Adipose tissue (tissue), 3 donors: ENCODE data around the gene SHANK2. TPM values are rescaled to one million over a fixed set of nuclear protein-coding genes. Genes with fewer than 3 reads are reported as not detected.

Experiments used
- H3K27ac ChIP-seq: one replicate; pipeline ENCODE4 v1.5.1; 2013; ENCODE audit warnings: low read depth, low read length
- WGBS, 3 donors: extraction: QIAGEN DNeasy Blood & Tissue Kit; methylation state at CpG; one replicate each; pipeline ENCODE4 v1.1.7; 2013; 5-methylcytosine and 5-hydroxymethylcytosine counted together
- polyA plus RNA-seq, 3 donors: library from polyadenylated mRNA; stranded (reverse); fragments of 200-250 nt; gene quantifications; one replicate each; pipeline ENCODE4 v1.2.3, GENCODE V29; 2013
- donor health status: healthy with polysubstance abuse.
- donor health status: Bipolar disorder and iron deficiency.
- donor health status: healthy.

The SHANK2 gene
- 1 to 10 TPM in 2 of 3 donors, under 1 TPM in 1; 0.64 to 3.2 (median 1.9) TPM for polyA plus RNA-seq

DNA sequence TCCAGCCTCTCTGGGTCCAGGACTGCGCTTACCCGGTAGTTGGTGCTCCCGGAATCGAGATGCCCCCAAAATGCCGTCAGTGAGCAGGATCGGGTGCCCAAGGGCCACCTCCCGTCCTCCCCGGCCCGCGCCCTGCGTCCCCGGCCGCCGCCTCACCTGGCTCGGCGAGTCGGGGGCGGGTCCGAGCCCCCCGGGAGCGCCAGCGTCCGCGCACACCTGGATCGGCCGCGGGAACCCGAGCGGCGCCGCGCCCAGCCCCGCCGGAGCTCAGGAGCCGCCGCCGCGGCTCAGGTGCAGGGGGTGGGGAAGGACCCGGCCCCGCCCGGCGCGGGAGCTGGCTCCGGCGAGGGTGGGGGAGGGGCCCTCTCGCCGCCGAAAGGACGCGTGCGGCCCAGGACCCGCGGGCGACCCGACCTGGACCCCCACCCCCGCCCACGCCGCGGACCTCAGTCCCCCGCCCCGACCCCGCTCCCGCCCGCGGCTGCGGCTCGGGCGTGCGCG lies at the start of gene SHANK2:
SHANK2 (minus strand) TSS at position 309 of the 501 bp plus-strand sequence. CDS start 105,251 bp downstream, outside the sequence.
- WGBS, 3 donors, result 1% methylated on average over 57 to 70 of the region's 70 CpGs

DNA sequence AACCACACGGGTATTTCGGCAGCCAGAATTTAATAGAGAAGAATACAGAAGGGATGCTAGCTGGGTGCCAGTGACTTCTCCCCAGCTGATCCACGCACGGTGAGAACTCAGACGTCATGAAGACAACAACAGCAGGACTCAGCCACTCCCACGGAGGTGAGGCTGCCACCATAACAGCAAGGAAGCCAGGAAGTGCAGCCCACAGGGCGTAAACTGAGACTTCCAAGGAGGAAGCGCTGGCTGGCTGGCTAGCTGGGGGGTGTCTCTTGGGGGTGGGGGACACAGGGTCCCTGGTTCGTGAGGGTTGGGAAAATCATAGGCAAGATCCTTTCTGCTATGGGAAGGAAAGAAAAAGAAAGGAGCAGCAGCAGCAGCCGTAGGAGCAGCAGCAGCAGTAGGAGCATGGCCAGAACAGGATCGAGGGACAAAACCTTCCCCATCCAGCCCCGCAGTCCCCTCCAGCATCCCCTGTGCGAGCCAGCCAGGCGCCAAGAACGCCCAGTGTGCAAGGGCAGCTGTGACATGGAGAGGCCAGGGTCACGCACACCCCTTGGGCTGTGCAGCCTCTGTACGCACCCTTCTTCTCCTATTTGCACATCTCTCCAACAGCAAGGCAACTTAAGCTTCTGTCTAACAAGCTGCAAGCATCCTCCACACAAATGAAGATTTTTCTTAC lies 49.6 kb upstream of the SHANK2 start:
- no peak overlapping the region for H3K27ac ChIP-seq
- 39 to 72% (median 47%) methylated on average over 16 to 17 of the region's 17 CpGs for WGBS, 3 donors

More for the DNA sequence above, at the start of gene SHANK2:
- H3K27ac ChIP-seq, result no peak within 1 kb of the TSS

DNA sequence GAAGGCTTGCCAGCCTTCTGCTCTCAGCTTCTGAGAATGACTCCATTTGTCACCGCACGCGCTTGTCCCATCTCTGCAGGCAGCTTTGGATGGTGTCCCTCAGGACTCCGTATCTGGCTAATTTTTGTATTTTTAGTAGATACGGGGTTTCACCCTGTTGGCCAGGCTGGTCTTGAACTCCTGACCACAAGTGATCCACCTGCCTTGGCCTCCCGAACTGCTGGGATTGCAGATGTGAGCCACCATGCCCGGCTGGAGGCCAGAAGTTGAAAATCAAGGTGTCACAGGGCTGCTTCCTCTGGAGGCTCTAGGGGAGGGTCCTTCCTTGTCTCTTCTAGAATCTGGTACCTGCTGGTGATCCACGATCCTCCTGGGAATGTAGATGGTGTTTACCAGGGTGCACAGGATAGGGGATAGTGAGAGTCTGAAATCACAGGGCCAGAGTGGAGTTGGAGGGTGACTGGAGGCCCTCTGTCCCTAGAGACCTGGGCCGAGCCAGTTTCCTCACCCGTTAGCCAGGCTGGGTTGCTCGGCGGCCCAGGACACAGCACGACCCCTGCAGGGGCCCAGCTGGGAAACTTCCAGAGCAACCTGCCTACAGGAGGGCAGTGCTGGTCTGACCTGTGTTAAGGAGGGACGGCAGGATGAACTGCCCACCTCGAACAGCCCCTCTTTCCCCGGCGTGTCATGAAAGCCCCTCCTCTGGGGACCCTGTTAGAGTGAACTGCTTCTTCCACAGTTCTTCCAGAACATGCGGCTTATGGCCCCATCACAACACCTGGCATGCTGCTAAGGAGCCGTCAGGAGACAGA lies 48.9 kb upstream of the SHANK2 start:
- WGBS, 3 donors, result 74 to 88% (median 75%) methylated on average over 19 of the region's 19 CpGs
- H3K27ac ChIP-seq, result no peak overlapping the region

DNA sequence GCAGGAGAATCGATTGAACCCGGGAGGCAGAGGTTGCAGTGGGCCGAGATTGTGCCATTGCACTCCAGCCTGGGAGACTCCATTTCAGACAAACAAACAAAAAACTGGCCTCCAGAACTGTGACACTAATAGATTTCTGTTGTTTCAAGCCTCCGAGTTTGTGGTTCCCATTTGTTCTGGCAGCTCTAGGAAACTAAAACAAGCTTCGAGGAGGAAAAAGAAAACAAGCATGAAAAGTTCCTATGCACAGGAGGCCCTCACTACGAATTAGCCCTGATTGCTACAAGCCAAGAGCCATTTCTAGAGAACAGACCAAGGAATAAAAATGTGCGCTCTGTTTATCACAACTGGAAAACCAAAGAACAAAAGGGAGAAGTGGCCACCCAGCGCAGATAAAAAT lies 47.8 kb upstream of the SHANK2 start:
- H3K27ac ChIP-seq, result no peak overlapping the region
- WGBS, 3 donors, result 77 to 87% (median 81%) methylated on average over 8 of the region's 8 CpGs

DNA sequence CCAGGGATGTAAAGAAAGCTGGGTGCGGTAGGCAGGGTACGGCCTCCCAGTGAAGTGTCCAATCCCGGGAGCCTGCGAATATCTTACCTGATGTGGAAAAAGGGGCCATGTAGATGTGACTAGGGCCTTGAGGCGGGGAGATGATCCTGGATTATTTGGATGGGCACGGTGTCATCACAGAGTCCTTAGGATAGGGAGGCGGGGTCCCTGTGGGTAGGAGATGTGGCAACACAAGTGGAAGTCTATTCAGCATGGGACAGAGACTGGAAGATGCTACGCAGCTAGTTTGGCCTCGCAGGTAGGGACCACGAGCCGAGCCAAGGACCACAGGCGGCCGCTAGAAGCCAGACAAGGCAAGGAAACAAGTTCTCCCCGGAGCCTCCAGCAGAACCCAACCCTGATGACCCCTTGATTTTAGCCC lies 46.4 kb upstream of the SHANK2 start:
- no peak overlapping the region for H3K27ac ChIP-seq
- 91 to 93% (median 92%) methylated on average over 14 of the region's 14 CpGs for WGBS, 3 donors

DNA sequence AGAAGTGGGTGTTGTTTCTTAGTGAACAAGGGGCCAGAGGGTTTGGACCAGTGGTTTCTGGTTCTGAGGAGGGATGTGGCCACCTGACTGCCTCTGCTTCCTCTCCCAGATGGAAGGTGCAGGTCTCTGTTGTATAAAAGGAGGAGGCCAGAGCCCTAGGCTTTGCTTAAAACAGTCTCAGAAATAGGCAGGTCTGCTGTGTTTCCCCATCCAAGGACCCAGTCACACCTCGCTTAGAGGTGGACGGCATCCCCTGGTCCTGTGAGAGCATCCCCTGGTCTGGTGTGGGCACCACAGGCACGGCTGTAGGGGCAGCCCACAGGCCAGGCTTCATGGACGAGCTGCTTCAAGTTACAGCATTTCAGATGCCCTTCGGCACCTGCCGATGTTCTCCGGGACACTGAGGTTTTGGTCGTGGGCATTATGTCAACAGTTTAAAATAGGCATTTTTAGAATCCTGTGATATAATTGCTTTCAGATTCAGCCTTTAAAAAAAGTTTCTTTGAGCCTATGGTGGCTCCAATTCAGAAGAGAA lies 45.7 kb upstream of the SHANK2 start:
- WGBS, 3 donors, result 64 to 88% (median 87%) methylated on average over 8 of the region's 8 CpGs
- H3K27ac ChIP-seq, result no peak overlapping the region

DNA sequence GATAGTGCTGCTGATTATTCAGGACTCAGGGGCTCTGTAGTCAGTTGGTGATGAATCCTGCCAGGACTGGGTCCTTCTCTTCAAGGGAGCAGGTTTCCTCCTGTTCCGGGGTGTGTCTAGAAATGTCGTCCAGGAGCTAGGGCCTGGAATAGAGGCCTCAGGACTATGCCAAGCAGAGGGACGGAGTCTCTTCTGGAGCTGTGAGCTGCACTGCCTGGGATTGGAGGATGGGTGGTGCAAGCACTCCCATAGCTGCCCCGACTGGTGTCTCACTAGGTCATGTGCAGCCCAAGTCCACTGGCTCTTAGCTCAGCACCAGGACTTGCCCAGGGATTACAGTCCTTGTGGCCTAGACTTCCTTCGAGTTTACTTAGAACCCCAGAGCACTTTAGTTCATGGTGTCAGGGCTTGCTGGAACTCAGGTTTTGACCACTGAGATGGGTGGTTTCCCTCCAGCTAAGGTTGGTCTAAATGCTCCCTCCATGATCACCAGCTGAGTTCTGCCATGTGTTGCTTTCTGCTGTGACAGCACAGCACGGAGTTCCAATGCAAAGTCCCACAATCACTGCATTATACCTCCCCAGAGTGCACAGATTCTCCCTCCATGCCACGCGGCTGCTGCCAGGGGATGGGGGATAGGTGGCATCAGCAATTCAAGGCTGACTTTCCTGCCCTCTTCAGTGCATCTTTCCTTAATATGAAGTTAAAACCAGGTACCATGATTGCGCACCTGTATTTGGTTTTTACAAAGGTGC lies 42.6 kb upstream of the SHANK2 start:
- whole genome bisulfite sequencing, 3 donors, result 86 to 94% (median 91%) methylated on average over 9 of the region's 9 CpGs
- H3K27ac ChIP-seq, result no peak overlapping the region

DNA sequence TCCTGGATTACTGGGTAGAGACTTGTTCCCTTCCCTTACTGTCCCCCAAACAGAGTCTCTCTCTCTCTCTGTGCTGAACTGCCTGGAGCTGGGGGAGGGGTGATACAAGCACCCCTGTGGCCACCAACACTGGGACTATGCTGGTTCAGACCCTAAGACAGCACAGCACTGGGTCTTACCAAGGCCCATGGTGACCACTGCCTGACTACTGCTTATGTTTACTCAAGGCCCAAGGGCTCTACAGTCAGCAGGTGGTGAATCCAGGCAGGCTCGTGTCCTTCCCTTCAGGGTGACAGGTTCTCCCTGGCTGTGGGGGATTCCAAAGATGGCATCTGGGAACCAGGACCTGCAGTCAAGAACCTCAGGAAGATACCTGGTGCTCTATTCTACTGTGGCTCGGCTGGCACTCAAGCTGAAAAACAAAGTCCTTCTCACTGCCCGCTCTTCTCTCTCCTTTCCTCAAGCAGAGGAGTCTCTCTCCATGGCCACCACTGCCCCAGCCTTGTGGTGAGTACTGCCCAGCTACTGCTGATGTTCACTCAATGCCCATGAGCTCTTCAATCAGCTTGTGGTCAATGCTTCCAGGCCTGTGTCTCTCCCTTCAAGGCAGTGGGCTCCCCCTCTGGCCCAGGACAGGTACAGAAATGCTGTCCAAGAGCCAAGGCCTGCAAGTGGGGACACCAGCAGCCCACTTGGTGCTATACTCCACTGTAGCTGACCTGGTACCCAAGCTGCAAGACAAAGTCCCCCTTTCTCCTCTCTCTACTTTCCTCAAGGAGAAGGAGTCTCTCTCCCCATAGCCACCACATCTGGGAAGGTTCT lies 41.8 kb upstream of the SHANK2 start:
- WGBS, 3 donors, result 78 to 83% (median 80%) methylated on average over 3 of the region's 3 CpGs

DNA sequence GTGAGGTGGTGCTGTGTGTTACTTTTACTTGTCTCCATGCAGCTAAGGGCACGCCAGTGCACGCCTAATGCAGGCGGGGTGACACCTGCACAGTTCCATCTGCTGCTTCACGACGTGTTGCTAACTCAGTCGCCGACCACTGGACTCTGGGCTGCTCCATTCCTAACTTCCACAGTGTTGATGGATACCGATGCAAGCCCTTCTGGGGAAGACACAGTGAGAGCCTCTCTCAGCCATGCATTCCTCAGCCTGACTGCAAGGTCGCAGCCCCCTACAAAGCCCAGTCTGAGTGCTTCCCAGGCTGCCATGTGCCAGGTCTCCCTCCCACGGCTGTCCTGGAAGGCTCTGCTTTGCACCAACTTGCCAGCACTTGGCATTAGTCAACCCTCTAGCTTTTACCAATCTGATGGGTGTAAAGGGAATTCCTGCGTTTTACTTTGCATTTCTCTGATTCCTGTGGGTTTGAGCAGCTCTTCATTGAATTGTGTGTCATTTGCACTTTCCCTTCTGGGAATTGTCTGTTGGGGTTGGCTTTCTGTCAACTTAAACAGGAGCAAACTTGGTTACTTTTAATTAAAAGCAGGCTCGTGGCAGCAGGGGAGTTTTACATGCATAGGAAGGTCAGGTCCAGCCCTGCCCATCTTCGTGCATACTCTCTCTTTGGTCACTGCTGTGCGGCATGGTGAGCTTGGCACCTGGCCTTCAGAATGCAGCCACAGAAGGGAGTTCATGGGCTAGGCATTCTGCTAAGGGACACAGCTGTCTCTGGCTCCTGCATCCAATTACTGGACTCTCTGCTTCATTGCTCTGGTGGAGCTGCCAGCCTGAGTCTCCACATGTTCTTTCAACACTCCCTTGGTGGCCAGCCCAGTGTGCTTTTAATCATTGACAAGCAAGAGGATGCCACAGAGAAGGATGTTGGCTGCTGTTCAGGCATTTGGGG lies 34.6 kb upstream of the SHANK2 start:
- WGBS, 3 donors, result 55 to 59% (median 57%) methylated on average over 14 of the region's 14 CpGs
- H3K27ac ChIP-seq, result no peak overlapping the region

More for the DNA sequence above, 41.8 kb upstream of the SHANK2 start:
- H3K27ac ChIP-seq, result no peak overlapping the region

DNA sequence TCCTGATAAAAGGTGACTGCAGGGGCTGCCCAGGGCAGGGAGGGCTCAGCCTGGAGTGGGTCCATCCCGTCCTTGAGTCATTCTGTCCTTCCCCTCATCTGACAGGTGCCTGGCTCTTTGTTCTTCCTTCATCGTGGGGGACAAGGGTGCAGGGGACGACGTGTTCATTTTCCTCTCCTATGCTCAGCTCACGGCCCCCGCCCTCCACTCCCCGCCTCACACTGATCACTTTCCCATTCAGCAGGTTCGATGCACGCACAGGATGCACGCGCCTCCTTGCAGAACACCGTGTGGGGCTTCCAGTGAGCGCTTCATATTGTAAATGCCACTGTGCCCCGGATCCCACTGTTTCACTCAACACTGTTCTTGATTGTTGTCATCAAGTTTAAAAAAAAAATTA lies 32.7 kb upstream of the SHANK2 start:
- 83 to 89% (median 83%) methylated on average over 14 of the region's 14 CpGs for WGBS, 3 donors
- H3K27ac ChIP-seq, result no peak overlapping the region

DNA sequence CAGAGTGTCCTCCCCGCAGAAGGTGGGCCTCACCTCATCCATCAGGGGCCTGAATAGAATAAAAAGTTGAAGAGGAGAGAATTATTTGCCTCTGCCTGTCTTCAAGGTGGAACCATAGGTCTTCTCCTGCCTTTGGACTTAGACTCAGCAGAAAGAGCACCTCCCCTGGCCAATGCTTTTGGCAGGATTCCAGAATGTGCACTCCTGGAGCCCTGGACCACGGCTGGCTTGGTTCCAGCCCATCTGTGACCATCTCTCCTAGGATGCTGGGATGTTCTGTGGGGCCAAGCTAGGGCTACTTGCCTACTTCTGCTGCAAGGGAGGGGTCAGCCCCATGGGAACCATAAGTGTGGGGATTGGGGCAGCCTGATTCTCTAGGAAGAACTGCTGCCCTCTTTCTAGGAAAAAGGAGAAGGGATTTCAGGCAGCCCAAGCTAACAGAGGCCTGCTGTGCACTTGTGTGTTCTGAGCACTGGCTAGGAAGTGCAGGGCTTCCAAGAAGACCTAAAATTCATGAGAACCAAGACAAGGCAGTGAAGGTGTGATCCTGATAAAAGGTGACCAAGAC lies 32.2 kb upstream of the SHANK2 start:
- H3K27ac ChIP-seq, result no peak overlapping the region
- WGBS, 3 donors, result 38 to 72% (median 67%) methylated on average over 2 of the region's 2 CpGs

DNA sequence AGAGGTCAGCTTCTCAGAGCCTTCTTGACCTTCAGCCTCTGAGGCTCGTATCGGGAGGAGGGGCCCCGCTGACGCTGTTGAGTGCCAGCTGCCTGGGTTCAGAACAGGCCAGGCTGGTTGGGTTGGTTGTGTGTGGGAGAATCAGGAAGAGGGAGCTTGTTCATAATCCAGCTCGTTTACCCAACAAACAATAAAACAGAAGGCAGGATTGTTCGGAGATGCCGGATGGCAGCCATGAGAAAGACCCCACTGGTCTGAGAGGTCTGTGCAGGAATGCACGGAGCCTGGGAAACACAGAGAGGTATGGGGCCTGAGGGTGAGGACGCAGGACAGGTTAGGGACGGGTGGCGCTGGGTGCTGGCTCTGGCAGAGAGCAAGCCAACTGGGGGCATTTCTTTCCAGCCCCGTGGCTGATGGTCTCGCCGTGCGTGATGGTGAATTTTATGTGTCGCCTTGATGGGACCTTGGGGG lies 31.6 kb upstream of the SHANK2 start:
- 34 to 79% (median 72%) methylated on average over 16 of the region's 16 CpGs for WGBS, 3 donors
- H3K27ac ChIP-seq, result no peak overlapping the region

DNA sequence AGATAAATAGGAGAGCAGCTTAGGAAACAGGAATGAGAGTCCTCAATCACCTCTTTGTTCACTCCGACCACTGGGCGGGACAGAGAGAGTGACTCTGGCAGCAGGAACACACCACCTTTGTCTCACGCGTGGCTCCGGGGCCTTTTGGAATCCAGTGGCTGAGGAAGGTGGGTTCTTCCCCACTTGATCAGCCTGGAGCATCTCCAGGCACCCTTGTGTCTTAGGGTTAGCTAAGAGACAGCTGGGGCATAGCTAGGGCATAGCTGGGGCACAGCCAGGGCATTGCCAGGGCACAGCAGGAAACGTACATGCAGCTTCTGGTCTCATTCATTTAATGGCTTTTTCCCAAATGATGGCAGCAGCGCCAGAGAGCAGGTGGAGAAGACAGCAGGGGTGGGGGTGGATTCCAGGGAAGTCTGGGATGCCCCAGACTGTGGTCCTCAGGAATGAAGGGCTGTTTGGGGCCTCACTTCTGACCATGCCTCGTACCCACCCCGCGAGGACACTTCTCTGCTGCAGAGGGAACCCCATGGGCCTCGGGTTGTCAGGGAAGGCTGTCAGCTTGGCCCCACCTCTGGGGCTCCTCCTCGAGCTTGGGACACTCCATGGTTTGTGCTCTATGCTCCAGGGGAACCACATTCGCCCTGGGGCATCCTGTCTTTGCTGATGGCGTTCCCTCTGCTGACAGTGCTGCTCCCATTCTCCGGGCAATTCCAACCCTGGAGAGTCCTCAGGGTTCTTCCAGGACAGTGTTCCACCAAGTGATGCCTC lies 30.4 kb upstream of the SHANK2 start:
- no peak overlapping the region for H3K27ac ChIP-seq
- 75 to 79% (median 78%) methylated on average over 15 of the region's 15 CpGs for WGBS, 3 donors

DNA sequence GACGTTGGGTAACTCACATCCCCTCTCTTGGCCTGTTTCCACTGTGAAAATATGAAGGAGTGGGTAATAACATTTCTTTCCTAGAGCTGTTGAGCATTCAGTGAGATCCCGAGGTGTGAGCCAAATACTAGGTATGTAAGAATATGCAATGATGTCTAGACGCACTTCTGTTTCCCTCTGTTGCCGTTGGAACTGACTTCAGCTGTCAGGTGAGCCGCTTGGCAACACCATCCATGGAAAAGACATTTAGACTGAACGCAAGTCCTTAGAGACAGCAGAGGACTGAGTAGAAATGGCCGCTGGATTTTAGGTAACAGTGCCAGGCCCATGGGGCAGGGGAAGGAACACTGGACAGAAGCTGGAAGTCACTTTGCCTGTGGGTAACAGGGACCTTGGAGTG lies 29.5 kb upstream of the SHANK2 start:
- WGBS, 3 donors, result 70 to 80% (median 78%) methylated on average over 7 of the region's 7 CpGs
- H3K27ac ChIP-seq, result no peak overlapping the region

DNA sequence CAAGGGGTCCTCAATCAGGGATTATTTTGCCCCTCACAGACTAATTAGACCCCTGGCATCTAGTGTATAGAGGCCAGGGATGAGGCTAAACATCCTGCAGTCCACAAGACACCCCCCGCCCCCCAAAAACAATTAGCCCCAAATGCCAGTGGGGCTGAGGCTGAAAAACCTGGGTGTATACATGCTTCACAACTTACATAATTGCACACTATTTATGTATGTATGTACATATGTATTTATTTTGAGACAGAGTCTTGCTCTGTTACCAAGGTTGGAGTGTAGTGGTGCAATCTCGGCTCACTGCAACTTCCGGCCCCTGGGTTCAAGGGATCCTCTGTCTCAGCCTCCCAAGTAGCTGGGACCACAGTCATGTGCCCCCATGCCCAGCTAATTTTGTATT lies 28.8 kb upstream of the SHANK2 start:
- no peak overlapping the region for H3K27ac ChIP-seq
- WGBS, 3 donors, result 84 to 98% (median 89%) methylated on average over 3 of the region's 3 CpGs
